COLO668 (cell line): ENCODE results near the gene BMPER.

Source experiments
- DNase-seq: peaks from one replicate; lab custom pipeline; 2025; ENCODE audit not compliant: unreplicated experiment; lab: John Stamatoyannopoulos, UW

The BMPER gene

DNA sequence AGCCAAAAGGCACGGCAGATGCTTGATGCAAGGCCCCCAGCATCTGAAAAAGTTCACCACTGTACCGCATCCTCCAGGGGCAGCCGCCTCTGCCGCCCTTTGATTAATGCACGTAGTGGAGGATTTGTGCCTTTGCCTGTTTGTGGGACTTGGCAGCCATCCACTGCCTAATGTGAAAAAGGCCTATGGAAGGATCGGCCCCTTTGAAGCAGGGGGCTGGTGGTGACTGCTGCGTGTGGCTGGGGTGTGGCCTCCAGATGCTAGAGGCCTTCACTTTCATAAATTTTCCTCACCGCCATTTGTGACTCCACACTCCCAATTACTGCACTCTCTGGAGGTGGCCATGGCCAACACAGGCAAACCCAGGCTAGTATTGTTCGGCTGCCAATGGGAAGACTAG, 226.0 kb downstream of the BMPER start:
- DNase-seq = no peak

DNA sequence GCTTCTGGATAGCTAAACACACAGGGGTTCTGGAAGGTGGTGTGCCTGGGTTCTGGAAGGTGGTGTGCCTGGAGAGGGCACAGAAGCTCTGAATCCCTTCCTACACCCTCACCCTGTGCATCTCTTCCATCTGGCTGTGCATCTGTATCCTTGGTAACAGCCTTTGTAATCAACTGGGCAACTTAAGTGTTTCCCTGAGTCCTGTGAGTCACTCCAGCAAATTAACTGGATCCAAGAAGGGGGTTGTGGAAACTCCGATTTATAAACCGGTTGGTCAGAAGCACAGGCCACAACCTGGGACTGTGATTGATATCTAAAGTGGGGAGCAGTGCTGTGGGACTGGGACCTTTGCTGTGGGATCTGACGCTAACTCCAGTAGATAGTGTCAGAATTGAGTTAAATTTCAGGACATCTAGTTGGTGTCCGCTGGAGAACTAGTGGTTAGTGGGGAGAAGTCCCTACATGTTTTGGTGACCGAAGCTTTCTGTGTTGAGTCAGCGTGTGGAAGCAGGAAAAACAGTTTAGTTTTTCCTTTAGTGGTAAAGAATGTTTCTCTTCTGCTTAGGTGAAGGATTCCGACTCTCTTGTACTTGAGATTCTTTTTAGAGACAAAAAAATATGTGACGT, 228.1 kb downstream of the BMPER start:
- DNase-seq = no peak

DNA sequence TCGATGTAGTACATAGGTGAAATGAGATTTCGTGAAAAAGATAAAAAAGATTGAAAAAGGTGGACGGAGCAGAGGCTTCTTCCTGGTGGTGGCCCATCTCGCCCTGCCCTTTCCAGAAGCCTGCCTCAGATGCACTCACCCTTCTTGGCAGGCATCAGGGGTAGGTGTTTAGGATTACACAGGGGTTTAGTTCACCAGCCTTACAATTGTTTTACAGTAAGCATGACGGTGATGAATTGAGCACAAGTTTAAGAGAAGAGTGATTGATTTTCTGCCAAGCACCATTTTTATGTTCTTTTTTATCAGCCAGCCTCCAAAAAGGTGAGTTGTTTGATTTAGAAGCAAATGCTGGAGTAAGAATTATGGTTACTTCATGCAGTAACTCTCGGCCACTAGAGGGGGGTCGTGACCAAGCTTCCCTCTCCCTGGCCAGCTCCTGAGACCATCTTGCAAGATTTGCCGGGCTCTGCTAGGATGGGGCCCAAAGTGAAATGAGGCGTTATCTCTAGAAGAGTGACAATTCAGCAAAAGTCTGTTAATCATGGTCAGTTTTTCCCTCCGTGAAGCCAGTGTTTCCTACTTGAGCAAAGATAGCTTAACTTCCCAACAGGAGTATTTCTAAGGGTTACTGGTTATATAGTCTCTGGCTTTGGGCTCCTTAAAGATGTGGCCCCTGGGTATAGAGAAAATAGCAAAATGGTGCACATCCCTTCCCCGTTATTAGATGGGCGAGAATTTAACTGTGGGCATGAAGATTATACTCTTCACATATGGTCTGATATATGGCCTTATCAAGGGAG, 228.8 kb downstream of the BMPER start:
- DNase-seq = peak; percentile 57

DNA sequence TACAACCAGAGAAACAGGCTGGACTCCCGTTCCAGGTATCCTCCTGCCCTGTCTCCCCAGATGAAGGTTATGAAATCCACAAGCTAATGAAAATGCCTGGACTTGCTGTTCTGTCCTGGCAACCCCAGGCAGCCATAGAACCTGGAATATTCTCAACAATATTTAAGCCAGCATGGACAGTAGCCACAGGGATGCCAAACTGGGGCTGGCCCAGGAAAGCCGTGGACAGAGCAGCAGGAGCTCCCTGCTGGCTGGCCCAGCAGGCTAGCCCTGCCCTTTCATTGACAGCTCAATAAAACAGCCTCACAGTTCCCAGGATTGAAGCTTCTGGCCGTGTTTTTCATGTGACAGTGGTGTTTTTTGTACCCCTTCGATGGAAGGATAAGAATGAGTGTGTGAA, 230.6 kb downstream of the BMPER start:
- no peak for DNase-seq

DNA sequence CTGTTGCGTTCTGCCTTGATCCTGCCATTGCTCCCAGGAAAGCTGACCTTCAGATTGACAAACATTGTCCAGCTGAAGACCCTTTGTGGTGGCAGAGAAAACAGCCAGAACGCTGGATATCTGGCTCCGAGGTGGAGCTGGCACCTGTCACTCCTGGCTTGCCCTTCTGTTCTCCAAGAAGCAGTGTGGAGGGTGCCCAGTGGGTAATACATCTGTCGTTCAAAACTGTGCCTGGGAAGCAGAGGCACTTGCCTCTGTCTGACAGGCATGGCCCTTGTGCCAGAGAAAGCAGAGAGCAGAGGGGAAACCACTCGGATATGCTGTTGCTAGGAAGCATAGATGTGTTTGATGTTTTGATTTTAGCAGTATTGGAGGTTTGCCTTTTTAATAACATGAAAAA, 231.4 kb downstream of the BMPER start:
- no peak for DNase-seq

DNA sequence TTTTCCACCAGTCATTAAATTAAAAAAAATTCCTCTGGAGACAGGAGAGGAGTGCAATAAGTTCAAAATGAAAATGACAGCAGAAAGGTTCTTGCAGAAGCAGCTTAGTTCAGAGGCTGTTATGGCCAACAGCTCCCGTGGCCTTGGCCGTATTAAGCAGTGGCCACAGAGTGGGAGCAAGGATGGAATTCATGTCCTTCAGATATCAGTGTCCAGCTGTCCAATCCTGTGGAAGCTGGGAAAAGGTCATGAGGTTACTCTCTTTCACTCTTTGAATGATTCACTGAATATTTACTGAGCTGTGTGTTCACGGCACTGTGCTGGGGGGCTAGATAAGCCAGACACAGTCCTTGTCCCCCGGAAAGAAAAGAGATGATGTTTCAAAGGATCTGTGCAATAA, 231.8 kb downstream of the BMPER start:
- DNase-seq = no peak

DNA sequence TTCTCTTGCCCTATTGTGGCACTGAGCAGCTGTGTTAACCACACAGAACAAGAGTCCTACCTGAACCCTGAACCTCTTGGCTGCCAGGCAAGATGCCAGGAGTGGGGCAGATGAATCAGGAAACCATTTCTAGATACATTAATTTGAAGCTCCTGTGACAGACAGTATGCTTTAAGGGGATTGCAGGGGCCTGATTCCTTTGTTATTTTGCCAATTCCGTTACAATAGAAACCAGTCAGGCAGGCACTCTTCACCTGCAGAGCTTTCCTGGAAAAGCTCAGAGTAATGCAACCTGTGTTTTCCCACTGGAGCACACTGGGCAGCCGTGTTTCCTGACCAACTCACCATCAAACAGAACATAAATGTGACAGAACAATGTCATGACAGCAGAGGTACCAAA, 233.1 kb downstream of the BMPER start:
- DNase-seq = peak; percentile 69

DNA sequence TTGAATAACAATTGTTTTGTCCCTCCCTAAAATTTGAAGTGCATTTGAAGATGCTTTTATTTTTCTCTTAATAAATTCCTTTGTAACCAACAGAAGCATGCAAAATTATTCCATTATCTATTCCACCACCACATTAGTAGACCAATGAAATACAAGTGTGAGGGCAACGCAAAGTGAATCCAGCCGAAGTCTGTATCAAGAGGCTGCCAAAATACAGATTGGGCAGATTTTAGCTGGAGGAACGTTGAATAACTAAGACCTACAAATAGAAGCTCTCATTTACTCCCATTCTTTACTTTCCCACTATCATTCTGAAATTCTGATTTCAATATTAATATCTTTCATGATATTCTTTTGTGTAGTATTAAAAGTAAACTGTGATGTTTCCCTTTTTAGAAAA, 233.7 kb downstream of the BMPER start:
- no peak for DNase-seq

DNA sequence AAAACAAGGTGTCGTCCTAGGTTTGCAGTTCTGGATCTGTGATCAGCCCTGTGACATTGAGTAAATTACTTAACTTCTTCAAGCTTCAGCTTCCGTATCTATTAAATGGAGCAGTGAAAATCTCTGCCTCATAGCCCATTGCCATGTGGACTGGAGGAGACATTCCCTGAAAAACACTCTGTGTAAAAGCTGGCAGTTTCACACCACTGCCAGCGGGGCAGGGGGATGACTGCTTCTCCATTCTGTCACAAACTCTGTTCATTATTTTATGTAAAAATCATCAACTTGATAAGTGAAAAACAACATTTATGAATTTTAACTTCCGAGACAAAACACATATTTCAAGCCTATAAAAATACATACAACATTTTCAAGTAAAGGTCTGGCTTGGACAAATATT, 234.7 kb downstream of the BMPER start:
- no peak for DNase-seq

DNA sequence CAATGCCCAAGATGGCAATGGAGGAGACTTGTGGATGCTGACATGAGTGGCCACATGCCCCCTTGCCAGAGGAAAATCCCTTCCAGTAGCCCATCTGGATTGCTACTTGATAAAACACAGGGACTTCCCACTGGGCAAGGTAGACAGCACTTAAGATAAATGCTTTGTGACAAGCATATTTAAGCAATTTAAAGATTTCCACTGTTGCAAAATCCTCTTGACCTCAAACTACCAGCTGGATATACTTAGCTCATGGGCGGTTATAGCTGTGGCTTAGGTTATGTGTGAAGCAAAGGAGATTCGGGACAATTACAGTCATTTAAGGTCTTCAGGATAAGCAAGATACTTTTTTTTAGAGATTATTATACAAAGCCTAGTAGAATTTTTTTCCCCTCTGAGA, 238.1 kb downstream of the BMPER start:
- DNase-seq = no peak

DNA sequence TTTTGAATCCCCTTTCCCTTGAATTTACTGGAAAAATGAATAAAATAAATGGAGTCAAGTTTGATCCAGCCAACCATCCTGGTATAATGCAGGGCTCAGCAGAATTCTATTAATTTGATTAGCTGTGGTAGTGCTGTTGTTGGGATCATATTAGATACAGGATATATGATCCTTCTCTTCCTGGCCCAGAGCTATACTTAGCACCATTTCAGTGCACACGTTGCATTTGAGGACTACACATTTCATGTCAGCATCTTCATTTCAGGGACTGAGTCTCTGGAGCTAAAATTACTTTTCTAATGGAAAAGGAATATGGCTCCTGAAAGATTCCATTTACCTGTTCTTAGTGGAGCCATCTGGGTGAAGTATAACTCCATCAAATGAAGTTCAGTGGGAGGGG, 240.3 kb downstream of the BMPER start:
- no peak for DNase-seq

DNA sequence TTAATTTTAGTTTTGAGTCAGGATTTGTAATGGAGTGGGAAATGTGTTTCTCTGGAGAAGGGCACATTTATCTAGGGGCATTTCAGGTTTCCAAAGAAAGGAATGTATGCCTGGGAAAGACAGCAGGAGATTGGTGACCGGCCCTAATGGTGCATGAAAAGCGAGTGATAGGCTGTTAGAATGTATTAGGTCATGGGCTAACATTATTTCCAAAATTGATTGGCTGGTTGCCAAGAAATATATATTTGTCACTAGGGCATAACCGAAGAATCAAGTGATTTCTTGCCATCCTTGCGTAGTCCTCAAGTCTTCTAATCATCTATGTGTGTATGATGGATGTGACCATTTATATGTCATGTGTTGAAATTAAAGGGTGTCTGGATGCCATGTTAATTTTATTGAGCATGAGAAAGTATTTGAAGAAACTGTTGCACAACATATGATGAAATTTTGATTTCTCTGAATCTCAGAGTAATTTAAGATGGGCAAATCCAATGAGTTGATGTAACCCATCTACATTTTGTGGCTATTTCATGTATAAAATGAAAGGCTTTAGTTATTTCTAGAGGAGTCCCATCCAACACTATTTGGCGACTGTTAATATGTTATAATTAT, 248.4 kb downstream of the BMPER start:
- DNase-seq = no peak

DNA sequence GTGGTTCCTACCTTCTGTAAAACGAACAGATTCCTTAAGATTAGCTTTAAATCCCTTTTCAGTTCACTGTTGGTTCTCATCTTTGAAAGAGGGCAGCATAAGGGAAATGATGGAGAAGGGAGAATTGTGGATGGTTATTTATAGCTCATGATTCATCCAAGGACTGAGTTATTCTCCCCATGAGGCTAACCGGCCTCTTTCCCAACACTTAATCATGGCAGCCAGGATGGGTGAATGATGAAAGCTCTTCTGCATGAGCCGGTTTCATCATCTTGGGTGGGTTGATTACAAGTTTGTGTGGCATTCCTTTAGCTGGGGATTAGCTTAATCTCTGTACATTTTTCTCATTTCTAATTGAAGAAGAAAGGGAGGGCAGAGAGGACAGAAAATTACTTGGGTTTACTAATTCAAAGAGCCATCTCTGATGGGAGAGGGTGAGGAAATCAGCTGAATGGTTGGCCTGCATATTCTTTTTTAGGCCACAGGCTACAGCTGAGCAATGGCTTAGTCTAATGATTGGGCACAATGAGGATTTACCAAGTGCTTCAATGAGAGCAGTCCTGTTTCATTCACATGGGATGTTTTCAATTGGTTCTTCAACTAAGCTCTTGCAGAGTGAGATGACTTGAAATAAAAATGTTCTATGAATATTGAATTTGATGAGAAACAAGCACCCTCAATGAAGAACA, 250.0 kb downstream of the BMPER start:
- no peak for DNase-seq

DNA sequence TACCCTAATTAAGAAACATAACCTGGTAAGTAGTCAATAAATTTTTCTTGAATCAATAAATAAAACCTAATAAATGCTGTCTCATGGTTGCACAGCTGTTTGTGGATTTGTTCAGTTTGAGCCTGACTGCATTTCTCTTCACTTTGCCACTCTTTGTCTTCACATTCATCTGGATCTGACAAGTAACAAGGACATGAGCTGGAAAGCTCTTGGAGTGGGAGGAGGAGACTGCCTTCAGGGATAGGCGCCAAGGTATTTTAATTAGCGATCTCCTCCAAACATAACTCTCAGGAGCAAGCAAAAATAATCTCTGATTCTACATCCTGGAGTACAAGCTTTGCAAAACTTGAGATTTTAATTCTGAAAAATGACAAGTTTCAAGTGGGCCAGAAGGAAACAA, 251.0 kb downstream of the BMPER start:
- DNase-seq = no peak

DNA sequence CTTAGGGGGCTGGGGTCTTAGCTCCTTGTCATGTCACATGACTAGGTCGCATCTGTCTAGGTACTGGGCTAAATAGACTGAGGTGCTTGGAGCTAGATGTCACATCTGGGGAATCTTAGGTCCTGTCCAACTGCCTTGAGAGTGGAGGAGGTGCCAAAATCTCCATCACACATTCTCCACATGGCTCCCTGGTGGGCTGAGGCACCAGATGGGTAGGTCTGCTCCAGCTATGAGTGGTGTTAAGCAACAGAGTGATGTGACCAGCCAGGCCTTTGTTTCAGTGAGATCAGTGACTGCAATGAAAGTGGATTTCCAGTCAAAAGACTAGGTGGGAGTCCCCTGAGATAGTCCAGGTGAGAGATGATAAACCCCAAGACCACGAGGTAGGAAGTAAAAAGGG, 251.8 kb downstream of the BMPER start:
- no peak for DNase-seq

DNA sequence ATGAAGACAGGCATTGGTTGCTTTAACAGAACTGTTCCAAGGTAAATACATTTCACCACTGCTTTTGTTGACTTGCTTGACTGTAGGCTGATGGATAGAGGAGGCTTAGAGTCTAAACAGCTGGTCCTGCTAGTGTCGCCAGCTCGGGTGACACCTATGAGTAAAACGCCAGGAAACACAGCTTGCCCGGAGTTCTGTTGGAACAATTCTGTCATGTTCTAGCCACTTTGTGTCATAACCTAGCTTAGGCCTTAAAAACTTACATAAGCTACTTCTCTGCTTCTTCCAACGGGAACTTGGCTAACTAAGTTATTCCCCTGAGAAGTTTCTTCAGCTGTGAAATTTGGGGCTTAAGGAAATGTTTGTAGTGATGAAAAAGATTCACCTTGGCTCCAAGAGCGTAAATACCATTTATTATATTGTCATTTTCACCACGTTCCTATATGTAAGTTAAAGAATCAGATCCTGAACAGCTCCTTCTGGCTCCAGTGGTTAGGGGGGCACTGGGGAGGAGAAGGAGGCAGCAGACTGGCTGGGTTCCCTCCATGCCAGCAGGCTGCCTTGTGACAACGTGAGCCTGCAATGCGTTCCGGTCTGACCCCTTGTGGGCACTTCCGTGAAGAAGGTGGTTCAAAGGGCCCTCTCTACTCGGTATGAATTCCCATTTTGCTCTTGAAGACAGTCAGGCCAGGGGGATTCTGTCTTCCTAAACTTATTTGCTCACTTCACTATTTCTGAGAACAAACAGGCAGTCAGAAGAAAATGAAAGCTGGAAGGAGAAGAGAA, 253.2 kb downstream of the BMPER start:
- DNase-seq = no peak

DNA sequence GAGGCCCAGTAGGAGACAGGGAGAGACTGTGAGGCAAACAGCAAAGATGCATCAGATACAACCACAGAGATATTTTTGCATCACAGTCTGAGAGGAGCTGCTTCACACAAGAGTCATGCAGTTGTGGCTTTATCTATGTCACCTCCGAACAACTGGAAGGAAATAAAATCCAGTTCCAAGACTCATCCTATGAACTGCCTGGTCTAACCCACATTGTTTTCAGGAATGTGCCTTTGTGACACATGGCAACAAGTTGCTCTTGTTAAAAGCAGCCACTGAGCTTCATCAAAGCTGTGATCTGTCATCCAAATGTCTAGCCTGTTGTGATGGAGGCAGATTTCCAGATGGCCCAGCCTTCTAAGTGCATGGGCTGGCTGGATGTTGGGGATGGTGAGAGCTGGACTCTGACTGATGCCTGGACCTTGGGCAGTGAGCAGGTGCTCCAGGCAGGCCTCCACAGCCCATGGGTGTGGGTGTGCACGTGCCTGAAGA, 255.0 kb downstream of the BMPER start:
- DNase-seq = no peak

DNA sequence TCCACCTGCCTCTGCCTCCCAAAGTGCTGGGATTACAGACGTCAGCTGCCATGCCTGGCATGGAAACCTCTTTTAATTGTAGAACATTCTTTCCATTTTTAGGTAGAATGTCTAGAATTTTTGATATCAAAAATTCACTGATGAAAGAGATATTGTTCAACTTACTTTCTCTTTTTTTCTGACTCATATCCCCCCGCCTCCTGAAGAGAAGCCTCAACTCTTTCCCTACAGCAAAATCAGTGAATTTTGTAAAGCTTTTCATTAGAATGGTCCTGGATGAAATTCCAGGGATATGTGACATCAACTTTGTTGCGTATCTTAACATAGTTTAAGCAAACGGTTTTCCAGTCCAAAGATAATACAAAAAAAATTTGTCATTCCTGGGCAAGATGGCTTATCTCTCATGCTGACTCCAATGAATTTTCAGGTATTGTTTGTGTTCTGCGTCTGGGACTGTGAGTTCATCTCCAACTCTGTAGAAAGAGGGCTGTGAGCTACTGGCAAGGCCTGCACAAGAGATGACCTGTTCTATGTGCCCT, 256.8 kb downstream of the BMPER start:
- DNase-seq = no peak

DNA sequence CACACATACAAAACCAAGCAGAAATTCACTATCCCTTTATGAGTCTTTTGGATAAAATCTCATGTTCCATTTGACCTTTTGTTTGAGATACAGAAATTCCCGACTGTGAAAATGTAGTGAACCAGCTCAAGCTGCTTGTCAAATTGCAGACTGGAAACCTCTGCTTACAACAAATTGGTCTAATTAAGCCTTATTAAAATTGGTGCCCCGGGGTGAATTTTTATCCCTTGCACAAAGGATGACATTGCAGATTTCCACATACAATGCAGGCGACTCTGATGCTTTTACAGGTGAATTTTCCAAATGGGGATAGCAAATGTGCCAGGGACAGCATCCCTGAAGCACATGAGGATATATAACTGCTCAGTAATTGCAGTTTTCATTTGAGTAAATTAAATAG, 257.3 kb downstream of the BMPER start:
- no peak for DNase-seq

DNA sequence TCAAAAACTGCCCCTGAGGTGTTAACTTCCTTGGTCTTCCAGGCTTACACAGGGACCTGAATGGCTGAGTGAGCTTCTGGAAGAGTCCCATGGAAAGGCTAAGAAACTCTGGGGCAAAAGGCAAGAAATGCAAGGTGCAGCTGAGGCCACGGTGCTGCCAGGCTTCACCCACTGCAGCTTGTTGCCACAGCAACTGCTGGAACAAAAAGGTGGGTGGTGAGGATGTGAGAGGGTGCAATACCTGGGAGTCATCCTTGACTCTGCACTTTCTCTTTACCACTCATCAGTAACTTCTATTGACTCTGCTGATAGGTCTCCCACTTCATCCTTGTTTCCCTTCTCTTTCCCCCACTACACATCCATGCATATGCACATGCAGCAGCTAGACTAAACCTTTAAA, 258.6 kb downstream of the BMPER start:
- DNase-seq = no peak

DNA sequence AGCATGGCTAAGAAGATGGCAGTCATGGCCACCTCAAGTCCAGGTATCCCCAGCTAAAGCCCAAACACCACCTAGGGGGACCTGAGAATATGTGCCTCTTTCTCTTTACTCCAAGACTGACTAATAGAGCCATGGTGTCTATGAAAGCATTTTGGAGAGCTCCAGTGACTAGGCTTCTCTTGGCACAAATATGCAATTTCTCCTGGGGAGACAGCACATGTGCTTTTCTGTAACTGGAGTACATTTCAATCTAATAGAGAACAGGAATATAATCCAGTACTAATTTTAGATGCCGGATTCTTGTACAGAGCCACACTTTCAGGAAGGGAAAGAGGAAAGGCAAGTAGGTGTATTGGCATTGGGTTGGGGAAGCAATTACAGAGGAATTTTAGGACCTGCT, 260.1 kb downstream of the BMPER start:
- no peak for DNase-seq
